ENCODE measurements around the gene LRRC4. TPM values are rescaled to one million over a fixed set of nuclear protein-coding genes. Genes with fewer than 3 reads are reported as not detected.

LRRC4 gene
- total and polyA plus RNA-seq, 3 donors from 2014 or later = 10.2 to 17.0 (median 12.5) TPM

DNA sequence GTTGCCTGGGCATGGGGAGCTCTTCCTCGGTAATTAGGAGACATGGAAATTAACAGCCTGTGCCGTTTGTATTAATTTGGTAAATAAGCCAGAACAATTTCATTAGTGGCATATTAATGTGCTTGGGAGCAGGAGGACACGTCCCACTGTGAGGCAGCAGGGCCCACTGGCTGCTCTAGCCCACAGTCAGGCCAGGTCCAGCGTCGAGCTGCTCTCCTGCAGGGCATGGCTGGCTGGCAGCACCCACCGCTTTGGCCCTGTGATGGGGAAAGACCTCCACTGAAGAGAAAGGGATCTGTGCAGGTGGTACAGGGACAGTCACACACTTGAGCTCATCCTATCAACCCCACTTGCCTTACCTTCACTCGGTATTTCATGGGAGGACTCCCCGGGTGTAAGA is 37.5 kb upstream of the LRRC4 start:
- no peaks in the 10 kb centered on the region for H3K9me3 ChIP-seq
- H3K4me1 ChIP-seq = no peaks in the 10 kb centered on the region
- no peak overlapping the region for H3K27ac ChIP-seq
- intact Hi-C loops (cut with DNase I; ENCODE audit: low total_unique reads) = no loop called here
- H3K27me3 ChIP-seq = no peaks in the 10 kb centered on the region
- H3K36me3 ChIP-seq (ENCODE audit: low read depth, missing control alignments) = no peaks in the 10 kb centered on the region
- H3K4me3 ChIP-seq = no peak overlapping the region
- DNase-seq = no peak
- TF ChIP-seq CTCF (IDR thresholded peaks at IDR 0.05) = no peak
- TF ChIP-seq POLR2A (IDR thresholded peaks at IDR 0.05) = no peak
- 91 to 94% methylated on average over 8 of the region's 8 CpGs for whole genome bisulfite sequencing, 2 donors

GRCh38 chr7:128067983-128068382 is 36.7 kb upstream of the LRRC4 start:
- no peak overlapping the region for H3K27ac ChIP-seq
- intact Hi-C loops (cut with DNase I; ENCODE audit: low total_unique reads) = no loop called here
- H3K27me3 ChIP-seq = no peaks in the 10 kb centered on the region
- no peaks in the 10 kb centered on the region for H3K9me3 ChIP-seq
- DNase-seq = no peak
- no peaks in the 10 kb centered on the region for H3K36me3 ChIP-seq (ENCODE audit: low read depth, missing control alignments)
- WGBS, 2 donors = 86 to 95% methylated on average over 5 of the region's 5 CpGs
- H3K4me3 ChIP-seq = no peak overlapping the region
- no peak for TF ChIP-seq POLR2A (IDR thresholded peaks at IDR 0.05)
- TF ChIP-seq CTCF (IDR thresholded peaks at IDR 0.05) = no peak
- no peaks in the 10 kb centered on the region for H3K4me1 ChIP-seq

- Histone ChIP-seq H3K27me3 (no peaks in the 10 kb centered on the region), H3K27ac (no peak overlapping the region), H3K9me3 (no peaks in the 10 kb centered on the region), H3K36me3 (ENCODE audit: low read depth, missing control alignments) (no peaks in the 10 kb centered on the region), H3K4me3 (no peak overlapping the region), H3K4me1 (no peaks in the 10 kb centered on the region)
- WGBS, 2 donors = 63 to 69% methylated on average over 5 of the region's 5 CpGs
- TF ChIP-seq CTCF (IDR thresholded peaks at IDR 0.05) (no peak), POLR2A (IDR thresholded peaks at IDR 0.05) (no peak)
- intact Hi-C loops (cut with DNase I; ENCODE audit: low total_unique reads) = no loop called here
- no peak for DNase-seq
Measured at GRCh38 chr7:128066858-128067257, 35.6 kb upstream of the LRRC4 start.

- H3K27me3 ChIP-seq = no peaks in the 10 kb centered on the region
- no peak overlapping the region for H3K4me3 ChIP-seq
- H3K27ac ChIP-seq = no peak overlapping the region
- no peak for DNase-seq
- WGBS, 2 donors = 91 to 96% methylated on average over 10 of the region's 10 CpGs
- H3K36me3 ChIP-seq (ENCODE audit: low read depth, missing control alignments) = no peaks in the 10 kb centered on the region
- no peaks in the 10 kb centered on the region for H3K9me3 ChIP-seq
- intact Hi-C loops (cut with DNase I; ENCODE audit: low total_unique reads) = no loop called here
- no peak for TF ChIP-seq POLR2A (IDR thresholded peaks at IDR 0.05)
- TF ChIP-seq CTCF (IDR thresholded peaks at IDR 0.05) = no peak
- no peaks in the 10 kb centered on the region for H3K4me1 ChIP-seq
Measured at GRCh38 chr7:128066395-128066794, 35.2 kb upstream of the LRRC4 start.

- WGBS, 2 donors = 93 to 97% methylated on average over 5 to 7 of the region's 7 CpGs
Measured at GRCh38 chr7:128065872-128066271, 34.6 kb upstream of the LRRC4 start.

More at GRCh38 chr7:128065872-128066271, 34.6 kb upstream of the LRRC4 start:
- TF ChIP-seq POLR2A (IDR thresholded peaks at IDR 0.05) = no peak
- TF ChIP-seq CTCF (IDR thresholded peaks at IDR 0.05) = no peak
- Histone ChIP-seq H3K4me3 (no peak overlapping the region), H3K27ac (no peak overlapping the region), H3K9me3 (no peaks in the 10 kb centered on the region), H3K36me3 (ENCODE audit: low read depth, missing control alignments) (no peaks in the 10 kb centered on the region), H3K27me3 (no peaks in the 10 kb centered on the region), H3K4me1 (no peaks in the 10 kb centered on the region)
- intact Hi-C loops (cut with DNase I; ENCODE audit: low total_unique reads) = no loop called here
- DNase-seq = no peak

Measured in testis (tissue), 3 donors.